Islet of Langerhans (tissue), 1 donor: ENCODE data around the gene ITPKC.
"Not testable (repeated sequence)": the region's sequence is repeated elsewhere in the genome, so short reads cannot be mapped to it uniquely, and the experiment has no call there.

Source experiments
- FAIRE-seq: peaks from one replicate; lab custom pipeline; 2011; peaks lifted over from hg19 to GRCh38; lab: Jason Lieb, UNC

Gene ITPKC

GRCh38 chr19:40741527-40742390, 24.8 kb downstream of the ITPKC start:
- FAIRE-seq, result no peak

DNA sequence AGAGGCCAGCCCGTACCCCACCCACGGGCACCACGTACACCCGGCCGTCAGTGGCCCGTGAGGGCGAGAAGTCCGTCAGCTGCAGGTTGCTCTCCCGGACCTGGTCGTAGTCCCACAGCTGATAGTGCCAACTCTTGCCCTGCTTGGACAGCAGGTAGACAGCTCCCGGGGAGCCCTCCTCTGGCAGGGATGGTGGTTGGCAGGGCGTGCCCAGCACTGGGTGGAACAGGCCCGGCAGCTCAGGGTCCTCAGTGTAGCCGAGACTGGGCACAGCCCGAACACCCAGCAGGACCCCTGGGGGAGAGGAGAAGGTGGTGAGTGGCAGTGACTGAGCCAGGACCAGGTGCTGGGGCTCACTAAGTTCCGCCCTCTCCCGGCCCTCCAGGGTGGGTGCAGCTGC, 25.6 kb downstream of the ITPKC start:
- FAIRE-seq, result no peak

GRCh38 chr19:40742886-40743285, 26.0 kb downstream of the ITPKC start:
- no peak for FAIRE-seq

GRCh38 chr19:40743926-40744325, 27.0 kb downstream of the ITPKC start:
- no peak for FAIRE-seq

GRCh38 chr19:40744554-40745401, 27.9 kb downstream of the ITPKC start:
- no peak for FAIRE-seq

- FAIRE-seq, result no peak
Observed at GRCh38 chr19:40745402-40745780, 28.5 kb downstream of the ITPKC start.

DNA sequence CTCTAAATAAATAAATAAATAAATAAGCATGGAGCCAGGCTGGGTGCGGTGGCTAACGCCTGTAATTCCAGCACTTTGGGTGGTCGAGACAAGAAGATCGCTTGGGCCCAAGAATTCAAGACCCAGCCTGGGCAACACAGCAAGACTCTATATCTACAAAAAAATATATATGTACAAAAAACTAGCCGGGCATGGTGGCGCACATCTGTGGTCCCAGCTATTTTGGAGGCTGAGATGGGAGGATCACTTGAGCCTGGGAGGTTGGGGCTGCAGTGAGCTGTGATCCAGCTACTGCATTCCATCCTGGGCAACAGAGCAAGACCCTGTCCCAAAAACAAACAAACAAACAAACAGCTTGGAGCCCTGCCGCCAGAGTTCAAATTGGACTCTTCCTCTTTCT, 30.6 kb downstream of the ITPKC start:
- no peak for FAIRE-seq

DNA sequence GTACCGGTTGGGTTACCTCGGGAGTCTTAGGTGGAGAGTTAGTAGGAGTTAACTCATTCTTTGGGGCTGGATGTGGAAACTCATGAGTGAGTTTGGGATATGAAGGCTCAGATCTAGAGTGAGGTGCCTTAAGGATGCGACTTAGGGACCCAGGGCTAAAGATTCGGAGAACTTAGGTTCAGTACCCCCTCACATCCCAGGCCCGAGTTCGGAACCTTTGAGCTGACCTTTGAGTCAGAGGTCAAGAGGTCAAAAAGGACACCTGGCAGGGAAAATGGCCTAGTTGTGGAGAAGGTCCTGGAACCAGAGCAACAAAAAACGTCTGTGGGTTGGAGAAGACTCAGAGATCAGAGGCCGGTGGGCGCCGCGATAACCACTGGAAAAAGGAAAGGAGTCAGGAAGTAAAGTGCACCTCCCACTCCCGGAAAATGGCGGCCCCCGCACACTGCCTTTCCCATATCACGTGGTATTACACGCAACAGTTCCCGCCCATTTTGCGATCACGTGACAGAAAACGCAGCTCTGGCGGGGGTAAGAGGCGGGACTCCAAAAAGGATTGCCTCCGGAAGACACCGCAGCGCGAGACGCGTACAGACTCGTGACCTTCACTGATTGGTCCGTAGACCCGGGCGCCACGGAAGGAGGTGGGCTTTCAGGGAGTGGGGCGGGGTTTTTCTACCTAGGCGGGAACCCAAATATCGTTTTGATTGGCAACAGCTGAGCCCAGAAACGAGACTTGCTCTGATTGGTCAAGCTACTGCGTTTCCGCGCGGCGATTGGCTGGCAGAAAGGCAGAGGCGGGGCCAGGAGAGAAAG, 33.4 kb downstream of the ITPKC start, which contains the start of gene ACTMAP:
Gene ACTMAP (minus strand): TSS at position 420 of the 816 bp plus-strand sequence. CDS start 674 bp downstream, outside the sequence.
- peak; percentile 87 for FAIRE-seq

DNA sequence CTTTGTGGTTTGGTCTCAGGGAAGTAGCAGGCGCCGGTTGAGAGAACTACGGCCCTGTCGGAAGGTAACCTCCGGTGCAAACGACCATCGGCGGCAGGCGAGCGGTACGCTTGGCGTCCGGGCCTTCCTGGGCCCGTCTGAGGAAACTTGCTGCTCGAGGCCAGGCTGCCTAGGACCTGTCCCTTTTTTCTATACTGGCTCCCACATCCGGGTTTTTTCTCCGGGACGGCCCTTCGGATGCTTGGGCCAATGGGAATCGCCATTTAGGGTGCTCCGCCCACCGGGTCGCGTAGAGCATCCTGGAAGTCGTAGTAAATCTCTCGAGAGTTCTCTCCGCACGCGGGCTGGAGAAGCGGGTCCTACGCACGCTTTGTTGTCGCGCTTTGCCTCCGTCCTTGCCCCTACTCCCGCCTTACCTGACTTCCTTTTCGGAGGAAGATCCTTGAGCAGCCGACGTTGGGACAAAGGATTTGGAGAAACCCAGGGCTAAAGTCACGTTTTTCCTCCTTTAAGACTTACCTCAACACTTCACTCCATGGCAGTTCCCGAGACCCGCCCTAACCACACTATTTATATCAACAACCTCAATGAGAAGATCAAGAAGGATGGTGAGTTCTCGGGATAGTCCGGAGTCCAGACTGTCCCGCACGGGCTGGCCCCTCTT, 34.1 kb downstream of the ITPKC start, which contains the start of gene SNRPA:
Gene SNRPA (plus strand): TSS at position 330 of the 664 bp plus-strand sequence. CDS start 206 bp downstream, at position 536.
- peak; percentile 17 for FAIRE-seq

- no peak for FAIRE-seq
Observed at GRCh38 chr19:40752257-40752781, 35.4 kb downstream of the ITPKC start.

GRCh38 chr19:40754611-40755247, 37.8 kb downstream of the ITPKC start:
- FAIRE-seq, result no peak

- no peak for FAIRE-seq
Observed at GRCh38 chr19:40755248-40755624, 38.3 kb downstream of the ITPKC start.

DNA sequence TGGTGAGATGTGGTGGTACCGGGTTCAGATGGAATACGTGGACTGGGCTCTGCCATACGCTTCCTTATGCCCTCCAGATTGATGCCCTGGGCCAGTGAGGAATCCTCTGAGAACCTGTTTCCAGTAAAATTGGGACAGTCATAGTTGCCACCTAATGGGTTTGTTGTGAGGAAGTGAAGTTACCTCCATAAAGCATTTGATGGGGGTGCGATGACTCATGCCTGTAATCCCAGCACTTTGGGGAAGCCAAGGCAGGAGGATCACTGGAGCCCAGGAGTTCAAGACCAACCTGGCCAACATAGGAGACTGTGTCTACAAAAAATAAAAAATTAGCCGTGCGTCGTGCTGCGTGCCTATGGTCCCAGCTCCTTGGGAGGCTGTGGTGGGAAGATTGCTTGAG, 38.9 kb downstream of the ITPKC start:
- no peak for FAIRE-seq

- FAIRE-seq, result no peak
Observed at GRCh38 chr19:40756502-40757110, 39.7 kb downstream of the ITPKC start.

DNA sequence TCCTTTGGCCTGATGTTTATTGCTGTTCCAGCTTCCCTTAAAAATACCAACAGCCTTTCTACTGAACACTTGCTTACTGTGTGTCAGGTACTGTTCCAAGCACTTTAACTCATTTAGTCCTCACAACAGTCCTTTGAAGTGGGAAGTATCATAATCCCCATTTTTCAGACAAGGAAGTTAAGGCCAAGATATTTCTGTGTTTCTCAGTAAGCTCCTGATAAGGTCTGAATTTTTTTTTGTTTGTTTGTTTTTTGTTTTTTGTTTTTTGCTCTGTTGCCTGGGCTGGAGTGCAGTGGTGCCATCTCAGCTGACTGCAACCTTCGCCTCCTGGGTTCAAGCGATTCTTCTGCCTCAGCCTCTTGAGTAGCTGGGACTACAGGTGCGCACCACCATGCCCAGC, 41.6 kb downstream of the ITPKC start:
- no peak for FAIRE-seq

DNA sequence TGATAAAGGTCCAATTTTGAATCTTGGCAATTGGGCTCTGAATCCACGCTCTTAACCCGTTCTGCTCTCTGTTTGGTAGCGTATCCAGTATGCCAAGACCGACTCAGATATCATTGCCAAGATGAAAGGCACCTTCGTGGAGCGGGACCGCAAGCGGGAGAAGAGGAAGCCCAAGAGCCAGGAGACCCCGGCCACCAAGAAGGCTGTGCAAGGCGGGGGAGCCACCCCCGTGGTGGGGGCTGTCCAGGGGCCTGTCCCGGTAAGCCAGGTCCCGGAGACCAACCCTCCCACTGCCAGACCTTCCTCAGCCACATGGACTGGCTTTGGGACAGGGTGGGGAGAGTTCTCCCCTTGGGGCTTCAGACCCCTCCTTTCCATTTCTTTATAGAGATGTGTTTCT, 42.4 kb downstream of the ITPKC start:
- FAIRE-seq, result no peak

- FAIRE-seq, result no peak
Observed at GRCh38 chr19:40762754-40763470, 46.0 kb downstream of the ITPKC start.

DNA sequence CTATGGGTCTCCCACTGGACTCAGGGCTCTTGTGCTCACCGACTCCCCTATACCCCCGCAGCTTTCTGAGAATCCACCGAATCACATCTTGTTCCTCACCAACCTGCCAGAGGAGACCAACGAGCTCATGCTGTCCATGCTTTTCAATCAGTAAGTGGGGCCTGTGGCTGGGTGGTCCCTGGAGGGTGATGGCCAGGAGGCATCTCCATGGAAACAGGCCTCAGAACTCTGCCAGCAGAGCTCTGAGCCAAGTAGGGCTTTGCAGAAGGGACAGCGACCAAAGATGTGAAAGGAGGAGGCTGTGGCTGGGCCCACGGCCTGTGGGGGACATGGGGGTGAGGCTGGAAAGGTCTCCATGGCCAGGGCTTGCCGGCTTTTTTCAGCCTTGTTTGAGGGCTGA, 46.6 kb downstream of the ITPKC start:
- no peak for FAIRE-seq

GRCh38 chr19:40763963-40764362, 47.1 kb downstream of the ITPKC start:
- no peak for FAIRE-seq

GRCh38 chr19:40766385-40766784, 49.5 kb downstream of the ITPKC start:
- not testable (repeated sequence) for FAIRE-seq
